Right atrium auricular region (tissue), 2 donors: ENCODE data around the gene CCPG1. TPM values are rescaled to one million over a fixed set of nuclear protein-coding genes. Genes with fewer than 3 reads are reported as not detected.
A peak's percentile ranks its signal among the peaks of the same experiment; 100 is the strongest.

ENCODE experiments used
- DNase-seq: peaks from one replicate; pipeline ENCODE4 v3.0.0-alpha.2; 2019; ENCODE audit warnings: low spot score
- H3K27ac ChIP-seq, 2 donors: fragments of 200-600 bp; sonication (generic); 1 replicate in 1 of 2; 2 replicates in 1 of 2; pipeline ENCODE4 v1.5.1; 2016 to 2019
- H3K27me3 ChIP-seq, 2 donors: fragments of 200-600 bp; sonication (generic); one replicate each; pipeline versions ENCODE4 v1.5.1 to v1.6.0; 2017 to 2019
- H3K36me3 ChIP-seq: fragments of 200-600 bp; sonication (generic); one replicate; pipeline ENCODE4 v1.5.1; 2016
- H3K4me1 ChIP-seq, 2 donors: fragments of 200-600 bp; sonication (generic); one replicate each; pipeline versions ENCODE4 v1.5.1 to v1.6.0; 2017 to 2019
- H3K4me3 ChIP-seq, 2 donors: fragments of 200-600 bp; sonication (generic); 1 replicate in 1 of 2; 2 replicates in 1 of 2; pipeline ENCODE4 v1.5.1; 2017 to 2019; ENCODE audit warnings: mild to moderate bottlenecking in 1 of 2, moderate library complexity in 1 of 2
- H3K9me3 ChIP-seq, 2 donors: fragments of 200-600 bp; sonication (generic); one replicate each; pipeline ENCODE4 v1.5.1; 2019
- CTCF ChIP-seq, 2 donors: fragments of 200-600 bp; sonication (generic); IDR thresholded peaks; one replicate each; pipeline ENCODE4 v1.5.1; 2019; ENCODE audit warnings: antibody characterized with exemption in 2 of 2
- microRNA counts, 2 donors: library from miRNA; unstranded; fragments of <30 nt; microRNA quantifications; one replicate each; lab custom pipeline; 2016 to 2017
- microRNA-seq, 2 donors: library from miRNA; unstranded; fragments of <30 nt; microRNA quantifications; one replicate each; pipeline ENCODE4, GENCODE V29; 2016 to 2017; ENCODE audit warnings: borderline number of aligned reads in 2 of 2, borderline replicate concordance in 1 of 2
- total RNA-seq, 2 donors: library from RNA; depleted of rRNA; stranded (reverse); fragments of >200 nt; gene quantifications; one replicate each; pipeline ENCODE4 v1.1.0, GENCODE V29; 2016

The CCPG1 gene
- total RNA-seq, 2 donors from 2014 or later = 54.7 to 81.4 TPM

- TF ChIP-seq CTCF (IDR thresholded peaks at IDR 0.05) = peak in 1 of 2 donors; percentile 24
Measured at GRCh38 chr15:55318588-55319494, 89.3 kb downstream of the CCPG1 start, which contains the start of the genes PIGB and PIGBOS1. Gene PIGB, plus strand, starts transcription at chr15:55319222. Its CDS starts 29 bp downstream, at chr15:55319251. Gene PIGBOS1, minus strand, starts transcription at chr15:55319123. Its CDS starts 1,331 bp downstream, at chr15:55317792.

More at GRCh38 chr15:55318588-55319494, 89.3 kb downstream of the CCPG1 start, which contains the start of the genes PIGB and PIGBOS1:
- peak within 1 kb of the TSS; percentile 76 to 82 for H3K4me3 ChIP-seq
- no peaks in the 10 kb centered on the region for H3K36me3 ChIP-seq
- H3K4me1 ChIP-seq = peaks cover 0 to 28% of the 10 kb centered on the region in 2 donors
- H3K9me3 ChIP-seq = no peaks in the 10 kb centered on the region
- H3K27me3 ChIP-seq = no peaks in the 10 kb centered on the region
- peak within 1 kb of the TSS; percentile 79 to 95 for H3K27ac ChIP-seq
- peak; percentile 89 for DNase-seq

MicroRNAs within 50 kb of the gene (microRNA counts, 767-probe panel; counts per million panel counts)
- microRNA hsa-miR-628-3p (lab: Ali Mortazavi, UCI) (0 to 1,961 counts per million in 2 donors), microRNA hsa-miR-628-5p (lab: Ali Mortazavi, UCI) (0 to 2,596 counts per million in 2 donors)

Small RNA genes lying within 50 kb of the gene (microRNA-seq; reads per million reads assigned to microRNA genes)
- gene MIR628 = 214 to 305 reads per million in 2 donors

Other genes with a start within 250 kb of the CCPG1 start
- 10 to 100 TPM; 42.6 to 48.2 TPM for gene RSL24D1, start 211.4 kb downstream of the CCPG1 start, total RNA-seq
- gene RAB27A, start 118.5 kb downstream of the CCPG1 start, total RNA-seq = 1 to 10 TPM; 5.0 to 7.9 TPM
- 10 to 100 TPM; 11.4 to 14.8 TPM for gene PIGBOS1, start 89.2 kb downstream of the CCPG1 start, total RNA-seq
- 1 to 10 TPM; 3.2 to 3.3 TPM for gene PIGB, start 89.1 kb downstream of the CCPG1 start, total RNA-seq
- gene PIERCE2, start 136 bp upstream of the CCPG1 start, total RNA-seq = 1 to 10 TPM; 1.6 to 5.6 TPM
- 1 to 10 TPM; 1.0 to 1.1 TPM for gene DNAAF4, start 99.9 kb upstream of the CCPG1 start, total RNA-seq
- gene PYGO1, start 180.0 kb upstream of the CCPG1 start, total RNA-seq = 1 to 10 TPM; 4.3 to 6.3 TPM